NCI-H1436 (cell line): ENCODE results near the gene ATRAID.
"Not testable (repeated sequence)": the region's sequence is repeated elsewhere in the genome, so short reads cannot be mapped to it uniquely, and the experiment has no call there.

ENCODE experiments used
- DNase-seq: peaks from one replicate; lab custom pipeline; 2025; lab: John Stamatoyannopoulos, UW

The ATRAID gene

DNA sequence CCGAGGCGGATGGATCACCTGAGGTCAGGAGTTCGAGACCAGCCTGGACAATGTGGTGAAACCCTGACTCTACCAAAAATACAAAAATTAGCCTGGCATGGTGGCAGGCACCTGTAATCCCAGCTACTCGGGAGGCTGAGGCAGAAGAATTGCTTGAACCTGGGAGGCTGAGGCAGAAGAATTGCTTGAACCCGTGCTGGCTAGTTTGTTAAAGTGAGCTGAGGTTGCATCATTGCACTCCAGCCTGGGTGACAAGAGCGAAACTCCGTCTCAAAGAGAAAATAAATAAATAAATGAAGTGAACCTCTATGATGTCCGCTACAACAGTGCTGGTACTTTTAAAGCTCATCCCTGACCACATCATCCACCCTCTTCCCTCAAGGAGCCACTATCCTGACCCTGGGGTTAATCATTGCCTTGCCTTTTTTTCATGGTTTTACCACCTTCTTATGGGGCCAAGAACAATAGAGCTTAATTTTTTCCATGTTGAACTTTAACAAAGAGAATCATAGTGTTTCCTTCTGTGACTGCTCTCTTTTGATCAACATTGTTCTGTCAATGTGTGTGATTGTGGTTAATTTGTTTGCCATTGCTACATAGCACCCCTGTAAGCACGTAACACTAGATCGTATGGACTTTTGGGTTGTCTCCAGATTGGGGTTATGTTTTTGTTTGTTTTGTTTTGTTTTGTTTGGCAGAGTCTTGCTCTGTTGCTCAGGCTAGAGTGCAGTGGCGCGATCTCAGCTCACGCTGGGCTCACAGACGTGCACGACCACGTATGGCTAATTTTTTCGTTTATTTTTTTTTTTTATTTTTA, 17.1 kb upstream of the ATRAID start:
- no peak for DNase-seq

DNA sequence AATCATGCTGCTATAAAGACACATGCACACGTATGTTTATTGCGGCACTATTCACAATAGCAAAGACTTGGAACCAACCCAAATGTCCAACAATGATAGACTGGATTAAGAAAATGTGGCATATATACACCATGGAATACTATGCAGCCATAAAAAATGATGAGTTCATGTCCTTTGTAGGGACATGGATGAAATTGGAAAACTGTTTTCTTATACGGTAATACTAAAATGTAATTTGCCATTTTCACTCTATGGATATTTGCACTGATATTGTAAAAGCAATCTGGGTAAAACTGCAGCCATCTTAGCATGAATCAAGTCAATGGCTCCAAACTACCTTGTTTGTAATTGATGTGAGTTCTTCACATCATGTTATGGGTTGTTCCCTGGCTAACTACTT, 16.0 kb upstream of the ATRAID start:
- not testable (repeated sequence) for DNase-seq

DNA sequence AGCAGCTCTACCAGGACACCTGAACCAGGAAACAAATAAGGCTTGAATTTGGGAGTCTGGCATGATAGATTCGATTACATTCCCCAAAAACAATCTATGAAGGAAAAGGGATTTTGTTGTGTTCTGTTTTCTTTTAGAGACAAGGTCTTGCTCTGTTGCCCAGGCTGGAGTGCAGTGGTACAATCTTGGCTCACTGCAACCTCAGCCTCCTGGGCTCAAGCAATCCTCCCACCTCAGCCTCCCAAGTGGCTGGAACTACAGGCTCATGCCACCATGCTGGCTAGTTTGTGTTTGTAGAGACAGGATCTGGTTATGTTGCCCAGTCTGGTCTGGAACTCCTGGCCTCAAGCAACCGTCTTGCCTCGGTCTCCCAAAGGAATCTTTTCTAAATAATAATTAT, 13.8 kb upstream of the ATRAID start:
- DNase-seq: not testable (repeated sequence)

DNA sequence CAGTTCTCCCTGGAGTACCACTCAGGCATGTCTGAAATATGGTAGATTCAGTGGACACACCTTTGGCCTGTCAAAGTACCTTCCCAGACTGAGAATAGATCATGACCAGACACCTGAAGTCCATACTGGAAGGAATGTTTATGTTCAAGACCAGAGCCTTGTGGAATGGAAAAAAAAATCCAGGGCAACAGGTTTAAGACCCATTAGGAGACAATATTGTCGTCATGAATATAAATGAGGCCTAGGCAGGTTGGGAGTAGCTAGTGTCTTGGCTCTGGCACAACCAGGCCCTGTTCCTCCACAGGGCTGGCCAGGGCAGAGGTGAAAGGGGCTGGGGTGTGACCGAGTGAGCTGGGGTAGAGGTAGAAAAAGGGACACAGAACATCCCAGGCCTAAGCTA, 13.2 kb upstream of the ATRAID start:
- no peak for DNase-seq

DNA sequence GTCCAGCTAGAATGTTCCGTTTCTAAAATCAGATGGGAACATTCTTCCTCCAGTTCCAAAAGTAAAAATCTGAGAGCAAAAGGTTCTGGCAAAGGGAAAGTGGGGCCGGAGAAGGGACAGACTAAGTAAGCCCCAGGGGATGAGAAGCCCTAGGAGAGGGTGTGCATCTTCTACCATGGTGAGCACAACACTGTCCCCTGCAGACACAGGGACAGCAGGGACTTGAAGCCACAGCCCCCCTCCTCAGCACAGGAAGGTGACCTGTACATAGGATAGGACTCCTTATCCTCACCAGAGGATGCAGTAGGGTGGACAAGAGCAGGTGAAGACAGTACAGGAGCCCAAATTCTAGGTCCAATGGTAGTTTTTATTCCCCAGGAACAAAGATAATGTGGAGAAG, 12.6 kb upstream of the ATRAID start:
- DNase-seq: no peak

DNA sequence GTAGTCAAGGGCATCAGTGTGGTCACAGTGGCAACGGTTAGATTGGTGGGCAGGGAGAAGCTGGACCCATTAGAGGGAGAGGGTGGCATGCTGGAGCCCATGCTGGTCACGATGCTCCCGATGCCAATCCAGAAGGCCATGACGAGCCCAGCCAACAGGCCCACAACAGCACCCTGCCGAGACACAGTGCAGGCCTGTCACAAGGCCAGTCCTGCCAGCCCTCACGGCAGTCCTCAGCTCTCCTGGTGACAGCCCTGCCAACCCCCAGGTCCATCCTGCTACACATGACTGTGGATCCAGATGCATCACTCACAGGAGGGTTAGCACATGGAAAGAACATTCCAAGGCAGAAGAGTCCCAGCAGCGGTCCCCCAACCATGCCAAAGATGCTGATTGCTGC, 10.2 kb upstream of the ATRAID start:
- DNase-seq: no peak

DNA sequence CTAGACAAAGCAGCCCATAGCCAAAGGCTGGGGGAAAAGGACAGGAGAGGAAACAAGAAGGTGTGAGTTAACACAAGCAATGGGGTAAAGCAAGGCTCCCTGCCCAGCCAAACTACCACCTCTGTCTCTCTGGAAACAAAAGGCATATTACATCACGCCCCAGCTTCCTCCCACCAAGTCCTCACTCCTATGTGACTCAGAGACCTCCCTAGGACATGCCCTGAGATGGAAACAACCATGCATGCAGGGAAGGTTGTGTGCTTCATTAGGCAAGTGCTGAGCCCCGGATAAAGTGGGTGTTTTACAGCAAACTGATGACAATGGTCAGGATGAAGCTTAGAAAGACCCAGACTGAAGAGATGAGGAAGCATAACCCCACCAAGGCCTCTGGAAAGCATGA, 9.0 kb upstream of the ATRAID start:
- DNase-seq: no peak

DNA sequence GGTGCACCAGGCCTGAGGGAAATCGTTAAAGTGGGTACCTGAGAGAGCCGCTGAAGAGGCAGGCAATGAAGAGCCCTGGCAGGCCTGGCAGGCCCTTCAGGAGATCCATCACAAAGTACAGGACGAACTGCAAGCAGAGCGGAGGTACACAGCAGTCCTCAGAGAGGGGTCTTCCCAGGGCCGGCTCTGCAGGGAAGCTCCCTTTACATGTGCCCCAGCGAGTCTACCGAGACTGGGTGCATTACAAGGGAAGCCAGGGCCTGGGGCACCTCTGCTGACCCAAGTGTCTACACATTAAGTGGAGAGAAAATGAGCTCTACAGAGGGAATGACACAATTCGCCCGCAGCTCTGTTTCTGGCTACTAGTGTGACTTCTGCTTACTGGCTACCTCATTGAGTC, 8.1 kb upstream of the ATRAID start:
- no peak for DNase-seq

DNA sequence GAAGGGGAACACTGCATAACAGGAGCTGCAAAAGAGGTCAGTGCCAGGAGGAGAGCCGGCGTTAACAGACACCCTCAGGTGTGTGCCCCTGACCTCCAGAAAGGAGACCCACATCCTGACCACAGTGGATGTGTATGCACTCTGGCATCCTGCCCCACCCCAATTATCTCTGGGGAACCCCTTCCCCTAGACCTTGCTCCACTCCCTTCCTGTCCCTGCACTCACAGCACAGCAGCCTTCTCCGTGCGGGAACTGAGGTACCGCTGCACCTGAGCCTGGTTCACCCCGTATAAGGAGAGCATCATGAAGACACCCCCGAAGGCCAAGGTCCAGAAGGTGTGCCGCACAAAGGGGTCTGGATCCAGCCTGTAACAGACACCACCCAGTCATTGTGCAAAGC, 7.3 kb upstream of the ATRAID start:
- DNase-seq: no peak

DNA sequence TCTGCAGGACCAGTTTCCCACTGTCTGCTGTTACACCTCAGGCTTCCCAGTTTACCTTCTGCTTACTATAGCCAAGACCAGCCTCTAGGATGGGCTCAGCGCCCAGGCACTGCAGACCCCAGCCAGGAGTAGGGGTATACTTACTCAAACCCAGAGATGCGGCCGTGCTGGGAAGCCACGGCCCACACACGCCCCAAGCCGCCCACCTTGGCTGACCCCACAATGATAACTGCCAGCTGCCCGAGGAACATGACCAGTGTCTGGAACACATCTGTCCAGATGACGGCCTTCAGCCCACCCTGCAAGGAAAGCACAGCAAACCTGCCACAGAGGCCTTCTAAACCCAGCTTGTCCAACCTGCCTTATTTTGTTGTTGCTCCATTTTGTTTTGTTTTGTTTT, 6.6 kb upstream of the ATRAID start:
- DNase-seq: no peak

DNA sequence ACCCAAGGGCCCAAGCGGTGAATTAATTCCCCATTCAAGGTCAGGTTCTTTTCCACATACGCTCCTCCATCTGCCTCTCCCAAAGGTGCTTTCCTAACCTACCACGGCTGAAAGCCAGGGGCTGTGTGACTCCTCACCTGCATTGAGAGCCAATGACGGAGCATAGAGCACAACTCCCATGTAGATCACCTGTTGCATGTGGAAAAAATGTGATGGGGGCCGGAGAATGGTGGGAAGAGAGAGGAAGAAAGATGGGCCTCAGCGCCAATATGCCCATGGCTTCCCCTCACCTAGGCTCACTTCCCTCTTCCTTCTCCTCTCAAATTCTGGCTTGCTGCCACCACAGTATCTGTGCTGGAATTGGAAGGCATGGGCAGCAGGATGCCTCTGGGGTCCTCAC, 5.5 kb upstream of the ATRAID start:
- DNase-seq: no peak

DNA sequence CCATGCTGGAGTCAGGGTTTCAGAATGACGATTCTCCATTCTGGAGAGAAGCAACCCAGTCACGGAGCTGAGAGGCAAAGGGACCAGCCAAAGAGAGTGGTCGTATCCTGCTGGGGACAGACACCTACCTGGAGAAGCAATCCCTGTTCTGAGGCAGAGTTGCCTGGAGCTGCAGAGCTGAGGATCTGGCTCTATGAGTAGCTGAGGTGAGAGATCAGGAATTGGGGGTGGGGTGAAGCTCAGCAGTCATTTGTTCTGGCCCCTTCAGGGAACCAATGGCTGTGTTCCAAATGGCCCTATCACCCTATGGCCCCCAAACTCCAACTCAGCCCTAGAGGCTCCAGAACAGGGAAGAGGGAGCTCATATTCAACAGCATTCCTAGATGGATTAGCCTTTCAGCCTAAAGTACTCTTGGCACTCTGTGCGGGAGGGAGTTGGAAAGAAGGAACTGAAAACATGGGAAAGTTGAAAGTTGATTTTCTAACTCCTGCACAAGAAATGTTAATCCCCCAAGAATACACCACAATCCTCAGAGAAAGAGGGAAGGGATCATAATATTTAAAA, 3.3 kb upstream of the ATRAID start:
- DNase-seq: no peak

DNA sequence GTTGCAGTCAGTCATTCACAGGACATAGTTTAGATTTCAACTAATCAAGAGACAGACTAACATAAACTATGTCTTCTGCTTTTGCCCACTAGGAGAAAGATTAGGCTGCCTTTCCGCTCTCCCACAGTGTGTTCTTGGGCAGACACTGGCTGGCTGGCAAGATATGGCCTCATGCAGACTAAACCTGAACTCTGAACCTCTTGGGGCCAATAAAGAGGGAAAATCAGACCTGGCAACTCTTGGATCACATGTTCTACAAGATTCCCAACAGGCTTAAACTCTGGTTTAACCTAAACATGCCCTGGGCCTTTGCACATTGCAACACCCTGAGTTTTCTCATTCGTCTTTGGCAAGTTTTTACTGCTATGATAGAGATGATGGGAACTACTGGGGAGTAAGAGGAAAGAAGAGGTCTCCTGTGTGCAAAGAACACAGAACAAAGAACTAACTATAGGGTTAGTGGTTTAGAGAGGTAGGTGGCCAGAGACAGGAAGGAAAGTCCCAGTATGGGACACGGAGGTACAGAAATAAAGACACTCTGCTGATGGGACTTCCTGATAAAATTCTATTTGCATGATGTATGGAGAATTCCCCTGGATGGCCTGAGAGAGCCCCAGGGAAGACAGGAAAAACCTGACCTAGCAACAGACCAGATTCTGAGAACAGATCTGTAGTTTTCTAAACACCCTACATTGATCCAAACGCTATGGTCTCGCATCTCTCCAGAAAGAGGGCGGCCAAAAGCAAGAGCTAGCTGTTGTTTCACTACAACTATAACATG, 2.0 kb upstream of the ATRAID start:
- no peak for DNase-seq

DNA sequence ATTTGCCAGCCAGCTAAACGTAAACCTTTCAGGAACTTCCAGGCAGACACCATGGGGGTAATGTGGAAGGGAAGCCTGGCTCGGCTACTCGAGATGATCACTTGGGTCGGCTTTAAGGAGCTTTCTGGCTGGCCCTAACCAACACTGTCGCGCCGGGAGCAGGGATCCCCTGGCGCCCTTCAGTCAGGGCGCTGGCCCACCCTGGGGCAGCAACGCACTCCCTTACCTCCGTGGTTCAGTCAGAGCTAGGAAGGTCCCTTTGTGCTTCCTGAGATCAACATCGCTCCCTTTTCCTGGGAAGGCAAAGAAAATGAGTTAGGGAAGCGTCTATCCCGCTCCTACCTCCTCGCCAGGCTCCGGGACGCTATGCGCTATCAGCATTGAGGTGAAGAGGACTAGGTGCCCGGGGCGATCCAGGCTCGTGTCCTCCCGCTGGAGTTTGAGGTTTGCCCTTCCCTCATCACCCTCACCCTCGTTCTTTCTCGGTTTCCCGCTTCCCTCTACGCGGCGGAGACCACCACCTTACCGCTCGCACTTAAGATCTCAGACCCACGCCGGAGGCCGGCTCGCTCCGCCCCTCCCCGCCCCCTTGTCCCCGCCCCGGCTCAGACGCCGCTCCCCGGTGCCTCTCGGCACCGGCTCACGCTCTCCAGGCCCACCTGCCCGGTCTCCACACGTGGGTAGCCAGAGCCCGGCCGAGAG, 449 bp upstream of the ATRAID start:
- DNase-seq: no peak

DNA sequence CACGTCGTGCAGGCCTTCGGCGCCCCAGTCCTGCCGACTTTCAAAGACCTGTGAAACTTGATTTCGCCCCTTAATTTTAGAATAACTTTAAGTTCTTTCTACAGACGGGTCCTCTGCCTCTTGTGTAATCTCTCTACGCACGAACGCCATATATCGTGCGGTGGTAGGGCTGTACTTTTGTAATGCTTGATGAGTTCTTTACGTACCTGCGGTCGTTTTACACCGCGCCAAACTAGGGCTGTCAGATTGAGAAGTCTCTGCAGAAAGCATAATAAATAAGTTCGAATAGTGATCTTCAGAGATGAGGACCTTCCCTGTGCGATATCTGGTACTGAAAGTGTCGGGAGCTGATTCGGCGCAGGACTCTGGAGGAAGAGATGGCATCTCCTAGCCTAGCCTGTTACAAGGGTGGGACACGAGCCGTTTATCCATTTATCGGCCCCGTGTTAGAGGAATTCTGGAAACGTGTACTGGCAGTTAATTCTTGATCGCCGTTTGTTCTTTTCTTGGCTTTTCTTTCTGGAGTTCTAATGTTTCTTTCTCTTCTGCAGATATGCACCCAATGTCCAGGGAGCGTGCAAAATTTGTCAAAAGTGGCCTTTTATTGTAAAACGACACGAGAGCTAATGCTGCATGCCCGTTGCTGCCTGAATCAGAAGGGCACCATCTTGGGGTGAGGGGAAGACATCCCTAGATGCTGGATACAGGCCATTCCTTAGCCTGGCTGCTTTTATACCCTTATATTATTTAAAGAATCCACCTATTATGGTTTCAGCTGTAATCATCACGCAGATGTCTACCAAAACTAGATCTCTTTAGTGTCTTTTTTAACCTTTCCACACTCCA, 1.0 kb downstream of the ATRAID start:
- no peak for DNase-seq

DNA sequence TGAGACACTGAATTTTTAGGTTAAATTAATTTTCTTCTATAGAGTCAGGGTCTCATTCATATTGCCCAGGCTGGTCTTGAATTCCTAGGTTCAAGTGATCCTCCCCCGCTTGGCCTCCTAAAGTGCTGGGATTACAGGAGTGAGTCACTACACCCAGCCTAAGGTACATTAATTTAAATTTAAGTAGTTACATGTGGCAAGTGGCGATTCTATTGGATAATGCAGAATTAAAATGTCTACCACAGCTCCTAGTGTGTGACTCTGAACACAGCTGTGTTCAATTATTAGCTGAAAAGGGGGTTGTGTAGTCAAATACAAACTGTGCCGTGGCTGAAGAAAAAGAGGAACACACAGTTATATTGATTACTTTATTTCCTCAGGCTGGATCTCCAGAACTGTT, 3.1 kb downstream of the ATRAID start:
- DNase-seq: no peak

DNA sequence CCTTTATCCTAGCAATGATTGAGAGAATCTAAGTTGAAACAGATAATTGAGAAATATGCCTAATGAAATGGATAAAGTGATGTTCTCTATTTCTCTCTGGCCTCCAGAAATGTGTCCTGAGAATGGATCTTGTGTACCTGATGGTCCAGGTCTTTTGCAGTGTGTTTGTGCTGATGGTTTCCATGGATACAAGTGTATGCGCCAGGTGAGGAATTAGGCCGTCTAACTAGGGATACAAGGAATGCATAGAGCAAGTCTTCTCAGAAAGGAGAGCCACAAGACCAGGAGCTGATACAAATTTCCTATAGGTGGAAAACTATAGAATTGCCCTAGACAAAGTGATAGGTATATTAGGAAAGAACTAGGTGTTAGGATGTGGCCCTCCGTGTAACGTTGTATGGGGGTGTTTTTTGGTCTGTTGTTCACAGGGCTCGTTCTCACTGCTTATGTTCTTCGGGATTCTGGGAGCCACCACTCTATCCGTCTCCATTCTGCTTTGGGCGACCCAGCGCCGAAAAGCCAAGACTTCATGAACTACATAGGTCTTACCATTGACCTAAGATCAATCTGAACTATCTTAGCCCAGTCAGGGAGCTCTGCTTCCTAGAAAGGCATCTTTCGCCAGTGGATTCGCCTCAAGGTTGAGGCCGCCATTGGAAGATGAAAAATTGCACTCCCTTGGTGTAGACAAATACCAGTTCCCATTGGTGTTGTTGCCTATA, 4.7 kb downstream of the ATRAID start:
- no peak for DNase-seq

DNA sequence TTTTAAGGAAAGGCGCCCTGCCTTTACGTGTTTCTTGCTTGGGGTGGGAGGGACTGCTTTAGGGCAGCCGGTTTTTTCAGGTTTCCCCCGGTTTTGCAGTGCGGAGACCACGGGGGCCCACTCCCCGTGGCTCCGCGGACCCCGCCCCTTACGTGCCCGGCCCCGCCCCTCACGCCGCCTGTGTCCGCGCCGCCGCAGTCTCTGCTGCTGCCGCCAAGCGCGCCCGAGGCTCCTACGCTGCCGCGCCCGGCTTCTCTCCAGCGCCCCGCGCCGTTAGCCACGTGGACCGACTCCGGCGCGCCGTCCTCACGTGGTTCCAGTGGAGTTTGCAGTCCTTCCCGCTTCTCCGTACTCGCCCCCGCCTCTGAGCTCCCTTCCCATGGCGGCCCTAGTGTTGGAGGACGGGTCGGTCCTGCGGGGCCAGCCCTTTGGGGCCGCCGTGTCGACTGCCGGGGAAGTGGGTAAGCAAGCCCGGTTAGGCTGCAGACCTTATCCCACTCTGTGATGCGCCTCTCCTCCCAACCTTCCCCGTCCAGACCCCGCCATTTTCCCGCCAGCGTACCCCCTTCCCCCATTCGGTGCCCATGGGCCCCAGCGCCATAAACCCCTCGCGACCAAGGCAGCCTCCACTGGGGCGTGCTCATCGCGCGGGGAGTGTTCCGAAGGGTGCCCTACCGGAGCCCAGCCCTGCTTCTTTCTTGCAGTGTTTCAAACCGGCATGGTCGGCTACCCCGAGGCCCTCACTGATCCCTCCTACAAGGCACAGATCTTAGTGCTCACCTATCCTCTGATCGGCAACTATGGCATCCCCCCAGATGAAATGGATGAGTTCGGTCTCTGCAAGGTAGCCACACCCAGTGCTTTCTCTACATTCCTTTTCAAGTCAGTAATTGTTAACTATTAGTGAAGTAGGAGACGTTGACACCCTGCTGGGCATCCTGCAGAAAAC, 5.6 kb downstream of the ATRAID start, which contains the start of gene CAD:
TSS of gene CAD (plus strand) at position 197 of the 949 bp plus-strand sequence. CDS start at position 380, 183 bp downstream.
- peak; percentile 79 for DNase-seq

DNA sequence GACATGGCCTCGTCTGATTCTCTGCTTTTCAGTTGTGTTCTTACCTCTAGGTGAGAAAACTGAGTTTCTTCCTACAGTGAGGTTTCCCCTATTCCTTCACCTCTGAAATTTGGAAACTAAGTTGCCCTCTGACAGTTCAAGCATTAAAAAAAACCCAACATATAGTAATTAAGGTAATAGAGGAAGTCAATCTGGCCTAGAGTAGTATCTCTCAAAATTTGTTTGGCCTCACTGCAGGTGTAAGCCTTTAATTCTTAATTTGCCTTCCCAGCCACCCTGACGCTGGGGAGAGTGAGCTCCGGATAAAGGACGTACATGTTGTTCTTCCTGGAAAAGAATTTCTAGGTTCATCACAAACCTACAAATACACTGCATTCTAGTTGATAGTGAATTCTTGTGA, 6.8 kb downstream of the ATRAID start:
- no peak for DNase-seq

DNA sequence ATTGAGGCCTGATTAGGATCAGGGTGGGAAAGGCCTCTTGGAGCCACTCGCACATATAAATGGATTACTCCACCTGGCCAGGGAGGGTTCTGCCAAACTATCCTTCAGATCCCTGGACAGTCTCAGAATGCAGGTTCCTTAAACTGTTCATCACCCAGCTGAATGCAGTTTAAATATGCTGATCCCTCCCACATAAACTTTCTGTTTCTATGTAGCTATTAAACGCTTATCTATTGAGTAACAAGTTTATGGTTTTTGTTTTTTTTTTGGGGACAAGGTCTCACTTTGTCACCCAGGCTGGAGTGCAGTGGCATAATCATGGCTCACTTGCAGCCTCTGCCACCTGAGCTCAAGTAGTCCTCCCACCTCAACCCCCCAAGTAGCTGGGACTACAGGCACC, 7.2 kb downstream of the ATRAID start:
- no peak for DNase-seq
